H1 (cell line): ENCODE results near the gene TRIM29. TPM values are rescaled to one million over a fixed set of nuclear protein-coding genes. Genes with fewer than 3 reads are reported as not detected.

Experiments used
- CTCF ChIA-PET: fragments of 300-600 bp; sonication (Branson Sonifier 250); formaldehyde crosslinking; loops from one replicate; lab custom pipeline; 2021; ENCODE audit not compliant: partially characterized antibody; lab: Charles Lee
- POLR2A ChIA-PET: fragments of 300-600 bp; sonication (Branson Sonifier 250); formaldehyde crosslinking; loops from one replicate; lab custom pipeline; 2021; ENCODE audit warnings: inconsistent platforms; ENCODE audit not compliant: partially characterized antibody; lab: Charles Lee
- DNase-seq, 2 experiments: peaks; one replicate each; pipeline versions ENCODE4 v3.0.0 to v3.0.0-alpha.2; 2010 to 2022; ENCODE audit warnings: low spot score in 2 of 2, low read depth in 1 of 2, mixed read lengths in 1 of 2
- FAIRE-seq: peaks from 2 replicates; lab custom pipeline; 2011; peaks lifted over from hg19 to GRCh38; lab: Jason Lieb, UNC
- H2AFZ ChIP-seq: 2 replicates; pipeline ENCODE4 v1.8.1; 2012; ENCODE audit warnings: low read length, inconsistent platforms
- H2AK5ac ChIP-seq: 2 replicates; pipeline ENCODE4 v1.6.1; 2013; ENCODE audit warnings: low read depth, low read length
- H2BK120ac ChIP-seq: replicated peaks from 2 replicates; pipeline ENCODE3; 2013; ENCODE audit warnings: low read depth, low read length, inconsistent platforms
- H2BK12ac ChIP-seq: 2 replicates; pipeline ENCODE4 v1.6.1; 2013; ENCODE audit warnings: low read depth, low read length
- H2BK15ac ChIP-seq: 2 replicates; pipeline ENCODE4 v1.6.1; 2013; ENCODE audit warnings: low read length
- H2BK20ac ChIP-seq: 2 replicates; pipeline ENCODE4 v1.6.1; 2013; ENCODE audit warnings: low read length
- H2BK5ac ChIP-seq: 2 replicates; pipeline ENCODE4 v1.6.1; 2013; ENCODE audit warnings: low read depth, low read length
- H3K14ac ChIP-seq: 2 replicates; pipeline ENCODE4 v1.6.1; 2013; ENCODE audit warnings: inconsistent platforms; ENCODE audit not compliant: insufficient read length
- H3K18ac ChIP-seq: 2 replicates; pipeline ENCODE4 v1.6.1; 2013; ENCODE audit warnings: low read length; ENCODE audit errors: extremely low read depth
- H3K23ac ChIP-seq: 2 replicates; pipeline ENCODE4 v1.6.1; 2013; ENCODE audit warnings: inconsistent platforms; ENCODE audit not compliant: insufficient read length
- H3K23me2 ChIP-seq: 2 replicates; pipeline ENCODE4 v1.6.1; 2013; ENCODE audit warnings: low read depth, low read length
- H3K27ac ChIP-seq: 2 replicates; pipeline ENCODE4 v1.6.1; 2011; ENCODE audit warnings: low read depth, low read length, inconsistent platforms
- H3K27me3 ChIP-seq, 4 experiments: replicated peaks in 1 of 4; 1 replicate in 1 of 4; 2 replicates in 3 of 4; pipeline versions ENCODE4 v1.6.1 to v1.8.1; 2011 to 2013; ENCODE audit warnings: low read length in 3 of 4, mild to moderate bottlenecking in 3 of 4, inconsistent platforms in 2 of 4, mixed read lengths in 2 of 4, moderate library complexity in 1 of 4; ENCODE audit not compliant: control insufficient read depth in 3 of 4, insufficient read depth in 3 of 4; ENCODE audit errors: extremely low read depth in 1 of 4
- H3K36me3 ChIP-seq, 4 experiments: 2 replicates each; pipeline versions ENCODE4 v1.6.1 to v1.8.1; 2011 to 2013; ENCODE audit warnings: mild to moderate bottlenecking in 4 of 4, low read length in 3 of 4, moderate library complexity in 2 of 4, control low read depth in 1 of 4, inconsistent platforms in 1 of 4; ENCODE audit not compliant: insufficient read depth in 4 of 4, control insufficient read depth in 2 of 4
- H3K4ac ChIP-seq: replicated peaks from 2 replicates; pipeline ENCODE3; 2013; ENCODE audit warnings: low read length, low read depth, mixed read lengths, inconsistent platforms; ENCODE audit not compliant: insufficient read length
- H3K4me1 ChIP-seq, 4 experiments: replicated peaks in 1 of 4; 1 replicate in 1 of 4; 2 replicates in 3 of 4; pipeline versions ENCODE4 v1.6.1 to v1.8.1; 2011 to 2013; ENCODE audit warnings: low read length in 3 of 4, inconsistent platforms in 2 of 4, mixed read lengths in 1 of 4; ENCODE audit not compliant: insufficient read depth in 4 of 4, control insufficient read depth in 3 of 4
- H3K4me2 ChIP-seq, 2 experiments: 2 replicates each; pipeline versions ENCODE4 v1.6.1 to v1.8.1; 2011 to 2013; ENCODE audit warnings: low read depth in 2 of 2, low read length in 2 of 2, control low read depth in 1 of 2, inconsistent platforms in 1 of 2, mild to moderate bottlenecking in 1 of 2; ENCODE audit not compliant: insufficient read depth in 1 of 2
- H3K4me3 ChIP-seq, 4 experiments: fragments of 200-600, 300-600 bp in 1 of 4; sonication (generic), shearing (Covaris generic), sonication (Bioruptor Twin) in 1 of 4; 2 replicates each; pipeline versions ENCODE4 v1.5.1 to v1.8.1; 2011 to 2016; ENCODE audit warnings: low read length in 4 of 4, low read depth in 3 of 4, control low read depth in 2 of 4, inconsistent platforms in 2 of 4, mild to moderate bottlenecking in 2 of 4, mixed read lengths in 1 of 4, moderate library complexity in 1 of 4; ENCODE audit not compliant: insufficient read depth in 2 of 4; ENCODE audit errors: extremely low read depth in 1 of 4
- H3K56ac ChIP-seq: replicated peaks from 2 replicates; pipeline ENCODE3; 2013; ENCODE audit warnings: low read depth, mild to moderate bottlenecking, mixed read lengths, low read length, inconsistent platforms; ENCODE audit not compliant: insufficient read length
- H3K79me1 ChIP-seq: 2 replicates; pipeline ENCODE4 v1.6.1; 2013; ENCODE audit warnings: low read depth, low read length, control low read depth
- H3K79me2 ChIP-seq, 2 experiments: 2 replicates each; pipeline versions ENCODE4 v1.6.1 to v1.8.1; 2012 to 2013; ENCODE audit warnings: low read length in 2 of 2, mild to moderate bottlenecking in 2 of 2, inconsistent platforms in 1 of 2; ENCODE audit not compliant: insufficient read depth in 2 of 2, control insufficient read depth in 1 of 2
- H3K9ac ChIP-seq, 4 experiments: replicated peaks in 1 of 4; 1 replicate in 1 of 4; 2 replicates in 3 of 4; pipeline versions ENCODE4 v1.6.1 to v1.8.1; 2011 to 2013; ENCODE audit warnings: low read depth in 3 of 4, low read length in 3 of 4, control low read depth in 2 of 4, mild to moderate bottlenecking in 2 of 4, moderate library complexity in 2 of 4, inconsistent platforms in 1 of 4; ENCODE audit errors: extremely low read depth in 1 of 4
- H3K9me3 ChIP-seq, 2 experiments: 2 replicates each; pipeline versions ENCODE4 v1.6.1 to v1.8.1; 2012 to 2013; ENCODE audit warnings: mild to moderate bottlenecking in 2 of 2, moderate library complexity in 2 of 2, control low read depth in 1 of 2, inconsistent platforms in 1 of 2, low read depth in 1 of 2, low read length in 1 of 2, mixed read lengths in 1 of 2; ENCODE audit not compliant: insufficient read depth in 2 of 2
- H4K20me1 ChIP-seq, 2 experiments: replicated peaks in 1 of 2; 2 replicates each; pipeline versions ENCODE3 to v1.8.1; 2011 to 2013; ENCODE audit warnings: inconsistent platforms in 2 of 2, low read length in 2 of 2, mild to moderate bottlenecking in 1 of 2; ENCODE audit not compliant: insufficient read depth in 2 of 2, control insufficient read depth in 1 of 2
- H4K5ac ChIP-seq: 2 replicates; pipeline ENCODE4 v1.6.1; 2013; ENCODE audit warnings: low read length, low read depth, mixed read lengths, inconsistent platforms; ENCODE audit not compliant: insufficient read length
- H4K8ac ChIP-seq: 2 replicates; pipeline ENCODE4 v1.8.0; 2013; ENCODE audit warnings: mild to moderate bottlenecking, moderate library complexity, low read length, inconsistent platforms; ENCODE audit not compliant: insufficient read depth; ENCODE audit errors: extremely low read depth
- H4K91ac ChIP-seq: replicated peaks from 2 replicates; pipeline ENCODE3; 2013; ENCODE audit warnings: low read length, mixed read lengths, inconsistent platforms; ENCODE audit not compliant: insufficient read length
- EGR1 ChIP-seq: IDR thresholded peaks from 2 replicates; pipeline ENCODE4 v1.6.1; 2011; ENCODE audit warnings: low read depth, low read length, borderline replicate concordance
- POLR2AphosphoS5 ChIP-seq: IDR thresholded peaks from 2 replicates; pipeline ENCODE4 v1.6.1; 2011; ENCODE audit warnings: low read depth, low read length
- SIX5 ChIP-seq: IDR thresholded peaks from 2 replicates; pipeline ENCODE4 v1.6.1; 2011; ENCODE audit warnings: mild to moderate bottlenecking, low read depth, low read length
- SP1 ChIP-seq: IDR thresholded peaks from 2 replicates; pipeline ENCODE4 v1.6.1; 2011; ENCODE audit warnings: low read depth, low read length
- SRF ChIP-seq: IDR thresholded peaks from 2 replicates; pipeline ENCODE4 v1.6.1; 2011; ENCODE audit warnings: mild to moderate bottlenecking, low read depth, low read length, moderate library complexity
- YY1 ChIP-seq: IDR thresholded peaks from 2 replicates; pipeline ENCODE4 v1.6.1; 2011; ENCODE audit warnings: low read depth, mild to moderate bottlenecking, low read length
- WGBS, 2 experiments: shearing (Covaris generic) in 1 of 2; methylation state at CpG; one replicate each; pipeline versions ENCODE4 v1.1.6 to v1.1.7; 2013 to 2015; ENCODE audit warnings: low lambda C conversion rate in 2 of 2, mixed read lengths in 2 of 2, inconsistent platforms in 1 of 2, low coverage in 1 of 2, missing lambda C conversion rate in 1 of 2; ENCODE audit not compliant: insufficient replicate concordance in 2 of 2, insufficient coverage in 1 of 2, insufficient read length in 1 of 2; ENCODE audit errors: extremely low coverage in 1 of 2, missing lambda C conversion rate in 1 of 2; 5-methylcytosine and 5-hydroxymethylcytosine counted together
- polyA plus RNA-seq, 7 experiments: library from polyadenylated mRNA; depleted of rRNA in 3 of 7; stranded (reverse) in 5 of 7; unstranded in 2 of 7; fragments of >200 nt in 5 of 7; fragments of 200-250 nt in 2 of 7; gene quantifications; 1 replicate in 5 of 7; 2 replicates in 1 of 7; 4 replicates in 1 of 7; pipeline versions ENCODE4 v1.2.1 to v1.2.3, GENCODE V29; 2011 to 2013; ENCODE audit warnings: missing spikeins in 2 of 7, mixed read lengths in 2 of 7
- total RNA-seq: library from RNA; stranded (reverse); fragmentation: NEBNext Ultra II Directional; extraction: Animal tissue kit (Norgen Biotek cat#: 25700); gene quantifications from 2 replicates; pipeline ENCODE4 v1.2.1, GENCODE V29; 2021
- TF ChIP-seq, protein P1 (sequence below): IDR thresholded peaks from 2 replicates; pipeline ENCODE4 v1.6.1; 2012; ENCODE audit warnings: inconsistent platforms
- TF ChIP-seq, protein P2 (sequence below), 3 experiments: IDR thresholded peaks; 1 replicate in 2 of 3; 2 replicates in 1 of 3; pipeline versions ENCODE4 v1.5.1 to v1.6.1; 2011; ENCODE audit warnings: low read length in 3 of 3, mild to moderate bottlenecking in 3 of 3, inconsistent platforms in 2 of 3, low read depth in 1 of 3, moderate library complexity in 1 of 3; ENCODE audit not compliant: insufficient read depth in 1 of 3; ENCODE audit errors: control extremely low read depth in 1 of 3

The TRIM29 gene
- total and polyA plus RNA-seq, 2 of the 8 experiments (the other 6 are each of a cell fraction or from before 2014, with no cell fraction given): 0.17 to 0.43 TPM

DNA sequence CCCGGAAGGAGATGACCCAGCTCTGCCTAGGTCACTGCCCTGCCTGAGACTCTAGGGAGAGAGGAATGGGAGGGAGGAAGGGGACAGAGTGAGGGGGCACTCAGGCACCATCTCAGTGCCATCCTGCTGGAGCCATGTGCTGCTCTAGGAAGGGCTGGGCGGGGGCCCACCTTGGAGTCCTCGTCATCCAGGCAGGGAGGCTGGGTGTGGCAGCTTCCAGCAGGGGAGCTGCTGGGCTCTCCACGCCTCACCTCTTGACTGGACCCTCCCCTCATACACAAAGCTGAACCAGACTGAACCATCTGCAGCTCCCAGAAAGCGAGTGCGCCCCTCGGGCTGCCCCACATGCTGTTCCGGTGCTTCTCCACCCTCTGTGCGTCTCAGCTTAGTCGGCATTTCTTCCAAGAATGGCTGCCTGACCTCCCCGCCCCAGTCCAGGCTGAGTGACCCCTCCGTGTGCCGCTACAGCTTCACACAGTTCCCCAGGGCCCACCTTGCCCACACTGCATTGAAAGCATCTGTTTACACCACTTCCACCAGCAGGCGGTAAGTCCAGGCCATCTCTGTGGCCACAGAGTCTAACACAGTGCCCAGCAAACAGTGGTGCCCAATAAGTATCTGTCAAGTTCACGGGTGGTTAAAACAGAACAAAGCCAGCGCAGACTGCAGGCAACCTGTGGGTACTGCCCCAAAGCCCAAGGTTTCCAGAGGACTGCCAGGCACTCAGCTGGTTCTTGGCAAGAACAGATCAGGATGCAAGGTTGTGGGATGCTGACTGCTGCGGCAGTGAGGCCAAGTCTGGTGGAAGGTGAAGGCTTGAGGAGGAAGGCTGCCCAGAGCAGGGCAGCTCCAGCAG is 9.4 kb upstream of the TRIM29 start:
- Histone ChIP-seq H3K36me3 (no peaks in the 10 kb centered on the region), H3K9me3 (no peaks in the 10 kb centered on the region), H3K79me1 (no peaks in the 10 kb centered on the region), H3K18ac (no peak overlapping the region), H2BK20ac (no peak overlapping the region), H3K4ac (no peak overlapping the region), H2BK15ac (no peak overlapping the region), H3K27ac (no peak overlapping the region), H3K79me2 (no peaks in the 10 kb centered on the region), H3K23ac (no peak overlapping the region), H2BK12ac (0 out of 2 replicates have a peak overlapping the region, but pooled peaks have one; percentile 5), H3K56ac (no peak overlapping the region), H4K20me1 (no peaks in the 10 kb centered on the region), H4K5ac (no peak overlapping the region), H4K91ac (peak overlapping the region; percentile 13), H3K9ac (no peak overlapping the region), H3K14ac (no peak overlapping the region), H3K4me2 (no peak overlapping the region), H2BK5ac (no peak overlapping the region), H3K4me3 (no peak overlapping the region), H2AK5ac (no peak overlapping the region), H4K8ac (no peak overlapping the region), H2AFZ (no peak overlapping the region; the same call in 1 of the 2 replicates), H3K27me3 (peaks cover 0 to 7% (median under 1%) of the 10 kb centered on the region in 4 experiments; a peak in 3 of 7 replicates), H3K23me2 (no peaks in the 10 kb centered on the region), H3K4me1 (peaks cover 0 to 2% (median 0%) of the 10 kb centered on the region in 4 experiments; a peak in 1 of 7 replicates), H2BK120ac (no peak overlapping the region)
- 87% methylated on average over 17 of the region's 17 CpGs; no CpG with 5 or more reads in 1 of the 2 experiments for WGBS, 2 experiments
- no peak for TF ChIP-seq YY1
- TF ChIP-seq, protein P1, sequence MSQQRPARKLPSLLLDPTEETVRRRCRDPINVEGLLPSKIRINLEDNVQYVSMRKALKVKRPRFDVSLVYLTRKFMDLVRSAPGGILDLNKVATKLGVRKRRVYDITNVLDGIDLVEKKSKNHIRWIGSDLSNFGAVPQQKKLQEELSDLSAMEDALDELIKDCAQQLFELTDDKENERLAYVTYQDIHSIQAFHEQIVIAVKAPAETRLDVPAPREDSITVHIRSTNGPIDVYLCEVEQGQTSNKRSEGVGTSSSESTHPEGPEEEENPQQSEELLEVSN: no peak
- no peak for TF ChIP-seq SP1
- no peak for TF ChIP-seq POLR2AphosphoS5
- TF ChIP-seq EGR1: no peak
- TF ChIP-seq, protein P2, sequence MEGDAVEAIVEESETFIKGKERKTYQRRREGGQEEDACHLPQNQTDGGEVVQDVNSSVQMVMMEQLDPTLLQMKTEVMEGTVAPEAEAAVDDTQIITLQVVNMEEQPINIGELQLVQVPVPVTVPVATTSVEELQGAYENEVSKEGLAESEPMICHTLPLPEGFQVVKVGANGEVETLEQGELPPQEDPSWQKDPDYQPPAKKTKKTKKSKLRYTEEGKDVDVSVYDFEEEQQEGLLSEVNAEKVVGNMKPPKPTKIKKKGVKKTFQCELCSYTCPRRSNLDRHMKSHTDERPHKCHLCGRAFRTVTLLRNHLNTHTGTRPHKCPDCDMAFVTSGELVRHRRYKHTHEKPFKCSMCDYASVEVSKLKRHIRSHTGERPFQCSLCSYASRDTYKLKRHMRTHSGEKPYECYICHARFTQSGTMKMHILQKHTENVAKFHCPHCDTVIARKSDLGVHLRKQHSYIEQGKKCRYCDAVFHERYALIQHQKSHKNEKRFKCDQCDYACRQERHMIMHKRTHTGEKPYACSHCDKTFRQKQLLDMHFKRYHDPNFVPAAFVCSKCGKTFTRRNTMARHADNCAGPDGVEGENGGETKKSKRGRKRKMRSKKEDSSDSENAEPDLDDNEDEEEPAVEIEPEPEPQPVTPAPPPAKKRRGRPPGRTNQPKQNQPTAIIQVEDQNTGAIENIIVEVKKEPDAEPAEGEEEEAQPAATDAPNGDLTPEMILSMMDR (IDR thresholded peaks at IDR 0.05; ENCODE audit: control extremely low read depth in 1 of 3, insufficient read depth in 1 of 3, low read depth in 1 of 3, low read length in 3 of 3): peak in 1 of 3 experiments; percentile 6; a peak in 1 of 4 replicates
- TF ChIP-seq SRF: no peak
- no peak for TF ChIP-seq SIX5
- DNase-seq (peak in 1 of 2 experiments; percentile 41), FAIRE-seq (no peak)
- ChIA-PET CTCF (interaction anchor here (0.7 to 4.4 kb wide), 13 partner anchors 10 to 211 kb away, joined by 3 to 22 read pairs (median 4); no protein-coding TSS in a partner anchor), POLR2A (no interaction called here)
